ENCODE results near the gene ISL2. TPM values are rescaled to one million over a fixed set of nuclear protein-coding genes. Genes with fewer than 3 reads are reported as not detected.

Gene ISL2
- total and polyA plus RNA-seq, 2 of the 4 experiments (the other 2 are of a cell fraction), result 1.3 to 3.6 TPM

GRCh38 chr15:76386926-76387325, 50.4 kb downstream of the ISL2 start:
- H4K8ac ChIP-seq (ENCODE audit: low read depth in 2 of 2, low read length in 2 of 2), result no peak overlapping the region
- H2AK5ac ChIP-seq (ENCODE audit: low read depth, low read length), result no peak overlapping the region
- ChIA-PET CTCF (no interaction called here), POLR2A (ENCODE audit: unreplicated experiment) (no interaction called here)
- dilution Hi-C loops (cut with HindIII; ENCODE audit: low sequenced_read_pairs, unreplicated experiment), result no loop called here
- H2BK15ac ChIP-seq (ENCODE audit: low read depth, low read length), result no peak overlapping the region
- no peak overlapping the region for H4K5ac ChIP-seq (ENCODE audit: low read depth, low read length)
- TF ChIP-seq FOS (IDR thresholded peaks at IDR 0.05; ENCODE audit: low read depth, low read length) (no peak), MAZ (IDR thresholded peaks at IDR 0.05; ENCODE audit: borderline replicate concordance, low read depth, low read length) (no peak), ELK1 (IDR thresholded peaks at IDR 0.05; ENCODE audit: borderline replicate concordance, low read depth, low read length) (no peak), CEBPB (IDR thresholded peaks at IDR 0.05; ENCODE audit: low read depth, low read length) (no peak), NFE2L2 (IDR thresholded peaks at IDR 0.05; ENCODE audit: low read depth, low read length) (no peak), RCOR1 (IDR thresholded peaks at IDR 0.05; ENCODE audit: insufficient replicate concordance, low read length) (no peak), RFX5 (IDR thresholded peaks at IDR 0.05; ENCODE audit: low read depth, low read length) (no peak), MAFK (IDR thresholded peaks at IDR 0.05; ENCODE audit: low read depth, low read length) (no peak), SMC3 (IDR thresholded peaks at IDR 0.05; ENCODE audit: low read depth, low read length) (no peak), CHD1 (IDR thresholded peaks at IDR 0.05; ENCODE audit: low read depth, low read length) (no peak), CTCF (conservative IDR thresholded peaks at IDR 0.05; ENCODE audit: low read depth, low read length) (no peak), USF2 (IDR thresholded peaks at IDR 0.05; ENCODE audit: low read depth, low read length) (no peak), RAD21 (IDR thresholded peaks at IDR 0.05; ENCODE audit: low read length) (no peak), POLR2A (IDR thresholded peaks at IDR 0.05; ENCODE audit: low read depth, low read length) (no peak), MXI1 (IDR thresholded peaks at IDR 0.05; ENCODE audit: borderline replicate concordance, low read depth, low read length) (no peak)
- H3K18ac ChIP-seq (ENCODE audit: low read depth, low read length), result no peak overlapping the region
- ATAC-seq (ENCODE audit: low read depth) (no peak), DNase-seq (no peak)
- no peaks in the 10 kb centered on the region; the same call in 1 of the 2 replicates for H3K4me1 ChIP-seq (ENCODE audit: control insufficient read depth, insufficient read depth, low read length)
- 88% methylated on average over 1 of the region's 2 CpGs; no CpG with 5 or more reads in 1 of the 2 experiments for WGBS, 2 experiments (ENCODE audit: extremely low coverage in 2 of 2, insufficient read length in 1 of 2)
- no peak overlapping the region for H3K9ac ChIP-seq (ENCODE audit: low read depth, low read length)
- no peak overlapping the region for H3K4me3 ChIP-seq (ENCODE audit: insufficient read depth, low read depth, low read length)
- H2BK5ac ChIP-seq (ENCODE audit: low read depth, low read length, poor library complexity, severe bottlenecking), result no peak overlapping the region
- in situ Hi-C loops (cut with MboI; ENCODE audit: low sequenced_read_pairs), result no loop called here
- no peak overlapping the region for H3K4me2 ChIP-seq (ENCODE audit: low read depth, low read length)
- H2BK120ac ChIP-seq (ENCODE audit: low read depth, low read length), result no peak overlapping the region
- no peak overlapping the region for H3K4ac ChIP-seq (ENCODE audit: low read depth, low read length)
- no peaks in the 10 kb centered on the region for H3K9me1 ChIP-seq (ENCODE audit: insufficient read depth, low read length)
- H3K14ac ChIP-seq (replicated peaks; ENCODE audit: low read depth, low read length), result no peak overlapping the region
- intact Hi-C loops (cut with micrococcal nuclease), result no loop called here
- H2BK20ac ChIP-seq (ENCODE audit: low read depth, low read length), result no peak overlapping the region
- H4K20me1 ChIP-seq (ENCODE audit: insufficient read depth, low read length), result no peaks in the 10 kb centered on the region
- H2AK9ac ChIP-seq (replicated peaks; ENCODE audit: low read depth, low read length, poor library complexity), result no peak overlapping the region
- H3K36me3 ChIP-seq (ENCODE audit: control insufficient read depth, insufficient read depth, low read length), result no peaks in the 10 kb centered on the region
- no peak overlapping the region for H2AFZ ChIP-seq (replicated peaks; ENCODE audit: low read length, poor library complexity)
- H3K27ac ChIP-seq (ENCODE audit: insufficient read depth, low read length), result no peak overlapping the region
- H3K79me1 ChIP-seq (ENCODE audit: low read depth in 1 of 2, low read length in 2 of 2), result no peaks in the 10 kb centered on the region
- H3K9me3 ChIP-seq (ENCODE audit: control insufficient read depth, insufficient read depth, low read length), result no peaks in the 10 kb centered on the region
- no peaks in the 10 kb centered on the region for H3K27me3 ChIP-seq (ENCODE audit: control insufficient read depth, insufficient read depth, low read length)
- no peak overlapping the region for H3K23ac ChIP-seq (ENCODE audit: low read depth, low read length)
- BruUV-seq (replicated peaks), result no TSS peak
- no peak overlapping the region for H4K91ac ChIP-seq (ENCODE audit: insufficient read depth, low read depth, low read length)
- no peak overlapping the region for H3K56ac ChIP-seq (ENCODE audit: extremely low read depth, insufficient read depth, low read length)
